Peyer's patch (tissue), 4 donors: ENCODE measurements around the gene OCA2. TPM values are rescaled to one million over a fixed set of nuclear protein-coding genes. Genes with fewer than 3 reads are reported as not detected.

Experiments used
- DNase-seq, 3 donors: peaks; one replicate each; pipeline ENCODE4 v3.0.0-alpha.2; 2017 to 2019
- H3K27ac ChIP-seq, 4 donors: fragments of 200-600 bp; sonication (generic); one replicate each; pipeline ENCODE4 v1.5.1; 2016 to 2019
- H3K27me3 ChIP-seq, 2 donors: fragments of 200-600 bp; sonication (generic); one replicate each; pipeline ENCODE4 v1.5.1; 2019
- H3K36me3 ChIP-seq, 3 donors: fragments of 200-600 bp; sonication (generic); one replicate each; pipeline ENCODE4 v1.5.1; 2016 to 2019
- H3K4me1 ChIP-seq, 4 donors: fragments of 200-600 bp; sonication (generic); one replicate each; pipeline ENCODE4 v1.5.1; 2016 to 2019
- H3K4me3 ChIP-seq, 4 donors: fragments of 200-600 bp; sonication (generic); 1 replicate in 3 of 4; 2 replicates in 1 of 4; pipeline ENCODE4 v1.5.1; 2016 to 2019; ENCODE audit warnings: mild to moderate bottlenecking in 1 of 4
- H3K9me3 ChIP-seq, 4 donors: fragments of 200-600 bp; sonication (generic); one replicate each; pipeline ENCODE4 v1.5.1; 2016 to 2019; ENCODE audit warnings: mild to moderate bottlenecking in 1 of 4
- CTCF ChIP-seq, 6 experiments: fragments of 450-650 bp in 4 of 6; fragments of 200-600 bp in 2 of 6; sonication (generic) in 1 of 6; IDR thresholded peaks; one replicate each; pipeline ENCODE4 v1.5.1; 2017 to 2019; ENCODE audit warnings: antibody characterized with exemption in 6 of 6, mild to moderate bottlenecking in 3 of 6, moderate library complexity in 1 of 6
- POLR2A ChIP-seq, 2 donors: fragments of 450-650 bp; IDR thresholded peaks; one replicate each; pipeline ENCODE4 v1.5.1; 2017; ENCODE audit warnings: antibody characterized with exemption in 2 of 2, mild to moderate bottlenecking in 2 of 2, moderate library complexity in 2 of 2
- total RNA-seq, 4 donors: library from RNA; depleted of rRNA; stranded (reverse); fragments of >200 nt; gene quantifications; one replicate each; pipeline ENCODE4 v1.1.0, GENCODE V29; 2016

Gene OCA2
- total RNA-seq, 4 donors from 2014 or later: 1.4 to 3.0 TPM; not detected in 2

- DNase-seq: peak in 2 of 3 donors; percentile 81
- H3K27me3 ChIP-seq: no peaks in the 10 kb centered on the region
- no peaks in the 10 kb centered on the region for H3K36me3 ChIP-seq
- no peak overlapping the region for H3K4me3 ChIP-seq
- H3K4me1 ChIP-seq: no peaks in the 10 kb centered on the region
- TF ChIP-seq CTCF (IDR thresholded peaks at IDR 0.05) (no peak), POLR2A (IDR thresholded peaks at IDR 0.05) (no peak)
- peaks cover 0 to 4% (median 0%) of the 10 kb centered on the region in 4 donors for H3K9me3 ChIP-seq
- peak overlapping the region in 2 of 4 donors; percentile 37 to 49 for H3K27ac ChIP-seq
Observed at GRCh38 chr15:28082891-28083684, 16.0 kb downstream of the OCA2 start.

GRCh38 chr15:28081594-28081993 lies 17.5 kb downstream of the OCA2 start:
- Histone ChIP-seq H3K36me3 (no peaks in the 10 kb centered on the region), H3K4me3 (no peak overlapping the region), H3K9me3 (peaks cover 0 to 4% (median 0%) of the 10 kb centered on the region in 4 donors), H3K27ac (no peak overlapping the region), H3K27me3 (no peaks in the 10 kb centered on the region), H3K4me1 (no peaks in the 10 kb centered on the region)
- DNase-seq: no peak
- no peak for TF ChIP-seq CTCF (IDR thresholded peaks at IDR 0.05)
- no peak for TF ChIP-seq POLR2A (IDR thresholded peaks at IDR 0.05)

DNA sequence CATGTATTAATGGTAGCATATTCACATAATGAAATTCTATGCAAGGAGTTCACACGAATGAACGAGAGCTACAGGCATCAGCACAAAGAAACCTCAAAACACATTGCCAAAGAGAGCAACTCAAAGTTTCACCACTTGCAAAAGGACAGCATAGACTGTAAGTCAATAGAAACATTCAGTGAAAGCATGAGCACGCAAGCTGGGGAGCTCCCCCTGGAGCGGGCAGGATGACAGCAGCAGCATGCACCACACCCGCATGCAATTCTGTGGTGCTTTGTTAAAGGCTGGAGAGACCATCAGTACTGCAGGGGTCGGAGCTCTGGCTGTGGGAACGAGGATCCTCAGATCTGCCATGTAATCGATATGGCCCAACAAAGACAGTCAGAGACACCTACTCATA lies 18.7 kb downstream of the OCA2 start:
- no peak overlapping the region for H3K27ac ChIP-seq
- H3K27me3 ChIP-seq: no peaks in the 10 kb centered on the region
- TF ChIP-seq POLR2A (IDR thresholded peaks at IDR 0.05) (no peak), CTCF (IDR thresholded peaks at IDR 0.05) (no peak)
- DNase-seq: no peak
- no peaks in the 10 kb centered on the region for H3K36me3 ChIP-seq
- no peak overlapping the region for H3K4me3 ChIP-seq
- H3K9me3 ChIP-seq: peaks cover 0 to 4% (median 0%) of the 10 kb centered on the region in 4 donors
- no peaks in the 10 kb centered on the region for H3K4me1 ChIP-seq

DNA sequence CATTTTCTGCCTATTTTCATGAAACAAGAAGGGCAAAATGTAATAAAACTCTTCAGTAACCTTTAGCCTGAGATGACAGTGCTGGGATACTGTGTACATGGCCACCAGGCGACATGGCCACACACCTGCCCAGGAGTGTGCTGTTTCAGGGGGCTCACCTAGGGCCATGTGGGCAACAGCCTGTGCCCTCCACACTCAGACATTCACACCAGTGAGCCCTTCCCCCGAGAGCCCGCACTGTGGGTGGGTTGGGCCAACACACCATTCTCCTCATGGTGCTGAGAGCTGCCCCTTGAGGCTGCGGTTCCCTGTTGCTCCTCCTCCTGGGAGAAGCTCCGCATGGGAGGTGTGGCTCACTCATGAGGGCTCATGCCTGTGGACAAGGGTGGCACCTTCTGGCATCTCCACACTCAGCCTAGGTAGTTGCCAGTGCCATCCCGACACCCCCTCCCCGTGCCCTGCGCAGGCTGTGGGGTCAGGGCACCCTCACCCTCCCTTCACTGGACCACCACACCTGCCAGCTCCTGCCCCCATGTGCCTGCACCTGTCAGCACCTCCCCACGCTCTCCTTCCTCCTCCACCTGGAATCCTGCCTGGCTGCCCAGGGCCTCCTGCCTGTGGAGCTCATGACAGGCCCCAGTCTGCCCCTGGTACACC lies 19.7 kb downstream of the OCA2 start:
- no peak overlapping the region for H3K27ac ChIP-seq
- H3K36me3 ChIP-seq: no peaks in the 10 kb centered on the region
- H3K9me3 ChIP-seq: peaks cover 0 to 2% (median 0%) of the 10 kb centered on the region in 4 donors
- H3K27me3 ChIP-seq: no peaks in the 10 kb centered on the region
- TF ChIP-seq CTCF (IDR thresholded peaks at IDR 0.05): no peak
- TF ChIP-seq POLR2A (IDR thresholded peaks at IDR 0.05): no peak
- no peak for DNase-seq
- no peak overlapping the region for H3K4me3 ChIP-seq
- H3K4me1 ChIP-seq: no peaks in the 10 kb centered on the region

DNA sequence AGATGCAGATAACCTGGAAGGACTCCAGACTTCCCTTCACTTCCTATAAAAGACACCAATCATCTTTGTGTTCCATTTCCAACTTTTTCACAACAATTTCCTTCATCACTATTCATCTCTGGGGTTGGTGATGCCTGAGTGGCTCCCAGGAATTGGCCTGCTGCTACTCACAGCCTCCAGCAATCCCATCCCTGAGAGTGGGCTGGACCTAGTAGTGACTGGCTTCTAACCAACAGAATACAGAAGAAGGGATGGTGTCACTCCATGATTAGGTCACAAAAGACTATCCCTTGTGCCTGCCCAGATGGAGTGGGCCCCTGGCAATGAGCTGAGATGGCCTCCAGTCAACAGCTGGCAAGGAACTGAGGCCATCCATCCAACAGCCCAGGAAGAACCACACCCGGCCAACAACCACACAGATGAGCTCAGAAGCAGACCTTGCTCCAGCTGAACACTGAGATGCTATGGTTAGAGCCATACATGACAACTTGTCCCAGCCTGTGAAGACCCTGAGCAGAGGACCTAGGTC lies 20.9 kb downstream of the OCA2 start:
- DNase-seq: no peak
- TF ChIP-seq POLR2A (IDR thresholded peaks at IDR 0.05) (no peak), CTCF (IDR thresholded peaks at IDR 0.05) (no peak)
- Histone ChIP-seq H3K36me3 (no peaks in the 10 kb centered on the region), H3K27me3 (no peaks in the 10 kb centered on the region), H3K4me1 (no peaks in the 10 kb centered on the region), H3K27ac (no peak overlapping the region), H3K4me3 (no peak overlapping the region), H3K9me3 (no peaks in the 10 kb centered on the region)
